Thoracic aorta (tissue), 2 donors: ENCODE measurements around the gene CABLES2. TPM values are rescaled to one million over a fixed set of nuclear protein-coding genes. Genes with fewer than 3 reads are reported as not detected.

ENCODE experiments used
- ATAC-seq: fragments of 150-250 bp; one replicate; pipeline ENCODE4 v1.8.0; 2017; ENCODE audit warnings: low read depth; ENCODE audit not compliant: insufficient number of reproducible peaks, low FRiP score
- DNase-seq: peaks from one replicate; pipeline ENCODE4 v3.0.0-alpha.2; 2020; ENCODE audit warnings: low spot score
- H3K27ac ChIP-seq, 2 donors: fragments of 200-600 bp; sonication (generic); 1 replicate in 1 of 2; 2 replicates in 1 of 2; pipeline ENCODE4 v1.5.1; 2016; ENCODE audit warnings: mild to moderate bottlenecking in 2 of 2, moderate library complexity in 2 of 2
- H3K27me3 ChIP-seq: fragments of 200-600 bp; sonication (generic); replicated peaks from 2 replicates; pipeline ENCODE4 v1.6.0; 2016; ENCODE audit warnings: mild to moderate bottlenecking; ENCODE audit not compliant: insufficient read depth
- H3K36me3 ChIP-seq: fragments of 200-600 bp; sonication (generic); one replicate; pipeline ENCODE4 v1.5.1; 2016
- H3K4me1 ChIP-seq, 2 donors: fragments of 200-600 bp; sonication (generic); 1 replicate in 1 of 2; 2 replicates in 1 of 2; pipeline versions ENCODE4 v1.5.1 to v1.6.0; 2016; ENCODE audit warnings: low read depth in 2 of 2, mild to moderate bottlenecking in 1 of 2; ENCODE audit not compliant: control insufficient read depth in 1 of 2
- H3K4me3 ChIP-seq: fragments of 200-600 bp; sonication (generic); 2 replicates; pipeline ENCODE4 v1.5.1; 2016; ENCODE audit warnings: mild to moderate bottlenecking
- H3K9me3 ChIP-seq: fragments of 200-600 bp; sonication (generic); 2 replicates; pipeline ENCODE4 v1.5.1; 2016
- CTCF ChIP-seq: fragments of 200-600 bp; sonication (generic); IDR thresholded peaks from one replicate; pipeline ENCODE4 v1.5.1; 2019; ENCODE audit warnings: antibody characterized with exemption
- total RNA-seq, 2 donors: library from RNA; depleted of rRNA; stranded (reverse); fragments of >200 nt; gene quantifications; one replicate each; pipeline versions ENCODE4 v1.1.0 to v1.2.3, GENCODE V29; 2016

The CABLES2 gene
- total RNA-seq, 2 donors from 2014 or later, result 2.1 to 9.2 TPM

GRCh38 chr20:62425281-62426058, 18.4 kb upstream of the CABLES2 start:
- H3K27me3 ChIP-seq, result no peaks in the 10 kb centered on the region

GRCh38 chr20:62424249-62425107, 17.4 kb upstream of the CABLES2 start:
- no peaks in the 10 kb centered on the region for H3K9me3 ChIP-seq
- H3K4me3 ChIP-seq, result no peak overlapping the region
- TF ChIP-seq CTCF, result no peak
- no peak for ATAC-seq
- H3K36me3 ChIP-seq, result no peaks in the 10 kb centered on the region
- no peak for DNase-seq
- H3K4me1 ChIP-seq, result no peaks in the 10 kb centered on the region
- no peak overlapping the region for H3K27ac ChIP-seq
- H3K27me3 ChIP-seq, result no peaks in the 10 kb centered on the region

More at GRCh38 chr20:62425281-62426058, 18.4 kb upstream of the CABLES2 start:
- no peaks in the 10 kb centered on the region for H3K9me3 ChIP-seq
- H3K27ac ChIP-seq, result no peak overlapping the region
- no peaks in the 10 kb centered on the region for H3K36me3 ChIP-seq
- ATAC-seq (no peak), DNase-seq (no peak)
- H3K4me1 ChIP-seq, result no peaks in the 10 kb centered on the region
- TF ChIP-seq CTCF, result no peak
- H3K4me3 ChIP-seq, result no peak overlapping the region

GRCh38 chr20:62423326-62423706, 16.2 kb upstream of the CABLES2 start:
- H3K27me3 ChIP-seq, result no peaks in the 10 kb centered on the region
- DNase-seq (no peak), ATAC-seq (no peak)
- H3K27ac ChIP-seq, result no peak overlapping the region
- no peaks in the 10 kb centered on the region for H3K9me3 ChIP-seq
- no peaks in the 10 kb centered on the region for H3K36me3 ChIP-seq
- H3K4me1 ChIP-seq, result no peaks in the 10 kb centered on the region
- TF ChIP-seq CTCF, result no peak
- H3K4me3 ChIP-seq, result no peak overlapping the region

- ATAC-seq, result no peak
- Histone ChIP-seq H3K36me3 (no peaks in the 10 kb centered on the region), H3K4me3 (no peak overlapping the region), H3K27me3 (no peaks in the 10 kb centered on the region), H3K27ac (no peak overlapping the region), H3K9me3 (no peaks in the 10 kb centered on the region), H3K4me1 (no peaks in the 10 kb centered on the region)
- no peak for DNase-seq
- TF ChIP-seq CTCF, result no peak
Observed at GRCh38 chr20:62422636-62423325, 15.7 kb upstream of the CABLES2 start.

GRCh38 chr20:62421716-62421990, 14.6 kb upstream of the CABLES2 start:
- Histone ChIP-seq H3K27me3 (no peaks in the 10 kb centered on the region), H3K36me3 (no peaks in the 10 kb centered on the region), H3K4me3 (no peak overlapping the region), H3K9me3 (no peaks in the 10 kb centered on the region), H3K27ac (no peak overlapping the region), H3K4me1 (no peaks in the 10 kb centered on the region)
- ATAC-seq (no peak), DNase-seq (no peak)
- no peak for TF ChIP-seq CTCF
